HepG2 (cell line): ENCODE results near the gene SLBP. TPM values are rescaled to one million over a fixed set of nuclear protein-coding genes. Genes with fewer than 3 reads are reported as not detected.

Experiments
- ATAD3A ChIP-seq: sonication (generic); formaldehyde crosslinking; IDR thresholded peaks from 2 replicates; pipeline ENCODE4 v1.4.0; 2020; ENCODE audit warnings: missing genetic modification reagents
- ELF3 ChIP-seq: IDR thresholded peaks from 2 replicates; pipeline ENCODE4 v1.6.1; 2016; ENCODE audit warnings: missing genetic modification reagents, missing compliant biosample characterization
- FOXA1 ChIP-seq, 2 experiments: fragments of 450-650 bp in 1 of 2; sonication (generic) in 1 of 2; formaldehyde crosslinking in 1 of 2; IDR thresholded peaks; 2 replicates each; pipeline versions ENCODE4 v1.4.0 to v1.6.1; 2016 to 2020; ENCODE audit warnings: missing genetic modification reagents in 1 of 2
- HMG20A ChIP-seq: IDR thresholded peaks from 2 replicates; pipeline ENCODE4 v1.6.1; 2016; ENCODE audit warnings: borderline replicate concordance
- HNRNPL ChIP-seq: fragments of 200-400 bp; formaldehyde crosslinking; IDR thresholded peaks from 2 replicates; pipeline ENCODE4 v1.6.1; 2017; ENCODE audit warnings: mild to moderate bottlenecking, low read depth, low read length
- KMT2A ChIP-seq: sonication (generic); formaldehyde crosslinking; IDR thresholded peaks from 2 replicates; pipeline ENCODE4 v1.4.0; 2020; ENCODE audit warnings: missing genetic modification reagents
- RFXAP ChIP-seq: sonication (generic); formaldehyde crosslinking; IDR thresholded peaks from 2 replicates; pipeline ENCODE4 v1.4.0; 2020; ENCODE audit warnings: missing genetic modification reagents, borderline replicate concordance
- SMC3 ChIP-seq: IDR thresholded peaks from 2 replicates; pipeline ENCODE4 v1.6.1; 2011; ENCODE audit warnings: low read length, improper control_type of control experiment
- TAF15 ChIP-seq: fragments of 200-400 bp; formaldehyde crosslinking; IDR thresholded peaks from one replicate; pipeline ENCODE4 v1.6.1; 2018; ENCODE audit warnings: mild to moderate bottlenecking, low read depth, low read length; ENCODE audit not compliant: poor library complexity, severe bottlenecking
- TBP ChIP-seq: sonication (generic); formaldehyde crosslinking; IDR thresholded peaks from 2 replicates; pipeline ENCODE4 v1.5.0; 2020; ENCODE audit warnings: missing genetic modification reagents
- THAP11 ChIP-seq: IDR thresholded peaks from 2 replicates; pipeline ENCODE4 v1.6.1; 2016; ENCODE audit warnings: missing biosample characterization, missing genetic modification reagents
- ZNF317 ChIP-seq: sonication (generic); formaldehyde crosslinking; IDR thresholded peaks from 2 replicates; pipeline ENCODE4 v1.5.0; 2020; ENCODE audit warnings: mild to moderate bottlenecking, missing genetic modification reagents
- ZNF362 ChIP-seq: sonication (generic); formaldehyde crosslinking; IDR thresholded peaks from 2 replicates; pipeline ENCODE4 v1.4.0; 2020; ENCODE audit warnings: missing genetic modification reagents, mild to moderate bottlenecking, borderline replicate concordance
- polyA plus RNA-seq, 8 experiments: library from polyadenylated mRNA; depleted of rRNA in 3 of 8; stranded (reverse) in 7 of 8; unstranded in 1 of 8; fragments of >200 nt; fragmentation: Illumina TruSeq in 4 of 8; extraction: Trizol in 4 of 8; gene quantifications; 2 replicates each; pipeline versions ENCODE4 v1.2.1 to v1.2.3, GENCODE V29; 2011 to 2016; ENCODE audit warnings: low read depth in 4 of 8, missing spikeins in 1 of 8, mixed read lengths in 1 of 8; ENCODE audit not compliant: insufficient read depth in 1 of 8
- total RNA-seq, 5 experiments: library from RNA; depleted of rRNA; stranded (reverse); fragments of >200 nt; fragmentation: Illumina TruSeq; extraction: Trizol; gene quantifications; 2 replicates each; pipeline ENCODE4 v1.2.3, GENCODE V29; 2016; ENCODE audit warnings: low read depth in 1 of 5
- TF ChIP-seq, protein P1 (sequence below): sonication (generic); formaldehyde crosslinking; IDR thresholded peaks from one replicate; pipeline ENCODE4 v1.5.1; 2020; ENCODE audit warnings: mild to moderate bottlenecking, missing genetic modification reagents; ENCODE audit errors: not compliant biosample characterization
- TF ChIP-seq, protein P2 (sequence below): sonication (generic); formaldehyde crosslinking; conservative IDR thresholded peaks from 2 replicates; pipeline ENCODE4 v1.4.0; 2020; ENCODE audit warnings: missing genetic modification reagents
- TF ChIP-seq, protein P3 (sequence below): sonication (generic); formaldehyde crosslinking; IDR thresholded peaks from 2 replicates; pipeline ENCODE4 v1.5.1; 2020; ENCODE audit warnings: mild to moderate bottlenecking, moderate library complexity, missing genetic modification reagents

SLBP gene
- total and polyA plus RNA-seq, 2 of the 13 experiments (the other 11 are each of a cell fraction or from before 2014, with no cell fraction given), result 43.9 to 104 TPM

GRCh38 chr4:1726146-1726934 lies 14.2 kb upstream of the SLBP start (continued):
- TF ChIP-seq ATAD3A (CRISPR knock-in tag) (no peak), FOXA1 (IDR thresholded peaks at IDR 0.05) (no peak), FOXA1 (CRISPR knock-in tag; IDR thresholded peaks at IDR 0.05) (peak; percentile 45), ZNF317 (CRISPR knock-in tag) (no peak), ZNF362 (no peak), THAP11 (0 out of 2 replicates have a peak, but pooled peaks have one; percentile 18), HMG20A (no peak), SMC3 (peak; percentile 74), RFXAP (CRISPR knock-in tag) (no peak; the same call in 1 of the 2 replicates), KMT2A (no peak), TBP (no peak), TAF15 (no peak), ELF3 (CRISPR knock-in tag) (0 out of 2 replicates have a peak, but pooled peaks have one; percentile 19), HNRNPL (peak; percentile 91)
- TF ChIP-seq, protein P1, sequence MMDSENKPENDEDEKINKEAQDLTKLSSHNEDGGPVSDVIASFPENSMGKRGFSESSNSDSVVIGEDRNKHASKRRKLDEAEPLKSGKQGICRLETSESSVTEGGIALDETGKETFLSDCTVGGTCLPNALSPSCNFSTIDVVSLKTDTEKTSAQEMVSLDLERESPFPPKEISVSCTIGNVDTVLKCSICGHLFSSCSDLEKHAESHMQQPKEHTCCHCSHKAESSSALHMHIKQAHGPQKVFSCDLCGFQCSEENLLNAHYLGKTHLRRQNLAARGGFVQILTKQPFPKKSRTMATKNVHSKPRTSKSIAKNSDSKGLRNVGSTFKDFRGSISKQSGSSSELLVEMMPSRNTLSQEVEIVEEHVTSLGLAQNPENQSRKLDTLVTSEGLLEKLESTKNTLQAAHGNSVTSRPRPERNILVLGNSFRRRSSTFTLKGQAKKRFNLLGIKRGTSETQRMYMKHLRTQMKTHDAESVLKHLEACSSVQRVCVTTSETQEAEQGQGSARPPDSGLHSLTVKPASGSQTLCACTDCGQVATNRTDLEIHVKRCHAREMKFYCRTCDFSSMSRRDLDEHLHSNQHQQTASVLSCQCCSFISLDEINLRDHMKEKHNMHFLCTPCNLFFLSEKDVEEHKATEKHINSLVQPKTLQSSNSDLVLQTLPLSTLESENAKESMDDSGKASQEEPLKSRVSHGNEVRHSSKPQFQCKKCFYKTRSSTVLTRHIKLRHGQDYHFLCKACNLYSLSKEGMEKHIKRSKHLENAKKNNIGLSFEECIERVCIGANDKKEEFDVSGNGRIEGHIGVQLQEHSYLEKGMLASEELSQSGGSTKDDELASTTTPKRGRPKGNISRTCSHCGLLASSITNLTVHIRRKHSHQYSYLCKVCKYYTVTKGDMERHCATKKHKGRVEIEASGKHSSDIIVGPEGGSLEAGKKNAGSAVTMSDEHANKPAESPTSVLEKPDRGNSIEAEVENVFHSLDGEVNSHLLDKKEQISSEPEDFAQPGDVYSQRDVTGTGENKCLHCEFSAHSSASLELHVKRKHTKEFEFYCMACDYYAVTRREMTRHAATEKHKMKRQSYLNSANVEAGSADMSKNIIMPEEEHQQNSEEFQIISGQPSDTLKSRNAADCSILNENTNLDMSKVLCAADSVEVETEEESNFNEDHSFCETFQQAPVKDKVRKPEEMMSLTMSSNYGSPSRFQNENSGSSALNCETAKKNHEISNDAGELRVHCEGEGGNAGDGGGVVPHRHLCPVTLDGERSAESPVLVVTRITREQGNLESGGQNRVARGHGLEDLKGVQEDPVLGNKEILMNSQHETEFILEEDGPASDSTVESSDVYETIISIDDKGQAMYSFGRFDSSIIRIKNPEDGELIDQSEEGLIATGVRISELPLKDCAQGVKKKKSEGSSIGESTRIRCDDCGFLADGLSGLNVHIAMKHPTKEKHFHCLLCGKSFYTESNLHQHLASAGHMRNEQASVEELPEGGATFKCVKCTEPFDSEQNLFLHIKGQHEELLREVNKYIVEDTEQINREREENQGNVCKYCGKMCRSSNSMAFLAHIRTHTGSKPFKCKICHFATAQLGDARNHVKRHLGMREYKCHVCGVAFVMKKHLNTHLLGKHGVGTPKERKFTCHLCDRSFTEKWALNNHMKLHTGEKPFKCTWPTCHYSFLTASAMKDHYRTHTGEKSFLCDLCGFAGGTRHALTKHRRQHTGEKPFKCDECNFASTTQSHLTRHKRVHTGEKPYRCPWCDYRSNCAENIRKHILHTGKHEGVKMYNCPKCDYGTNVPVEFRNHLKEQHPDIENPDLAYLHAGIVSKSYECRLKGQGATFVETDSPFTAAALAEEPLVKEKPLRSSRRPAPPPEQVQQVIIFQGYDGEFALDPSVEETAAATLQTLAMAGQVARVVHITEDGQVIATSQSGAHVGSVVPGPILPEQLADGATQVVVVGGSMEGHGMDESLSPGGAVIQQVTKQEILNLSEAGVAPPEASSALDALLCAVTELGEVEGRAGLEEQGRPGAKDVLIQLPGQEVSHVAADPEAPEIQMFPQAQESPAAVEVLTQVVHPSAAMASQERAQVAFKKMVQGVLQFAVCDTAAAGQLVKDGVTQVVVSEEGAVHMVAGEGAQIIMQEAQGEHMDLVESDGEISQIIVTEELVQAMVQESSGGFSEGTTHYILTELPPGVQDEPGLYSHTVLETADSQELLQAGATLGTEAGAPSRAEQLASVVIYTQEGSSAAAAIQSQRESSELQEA (CRISPR knock-in tag), result peak; percentile 47
- TF ChIP-seq, protein P2, sequence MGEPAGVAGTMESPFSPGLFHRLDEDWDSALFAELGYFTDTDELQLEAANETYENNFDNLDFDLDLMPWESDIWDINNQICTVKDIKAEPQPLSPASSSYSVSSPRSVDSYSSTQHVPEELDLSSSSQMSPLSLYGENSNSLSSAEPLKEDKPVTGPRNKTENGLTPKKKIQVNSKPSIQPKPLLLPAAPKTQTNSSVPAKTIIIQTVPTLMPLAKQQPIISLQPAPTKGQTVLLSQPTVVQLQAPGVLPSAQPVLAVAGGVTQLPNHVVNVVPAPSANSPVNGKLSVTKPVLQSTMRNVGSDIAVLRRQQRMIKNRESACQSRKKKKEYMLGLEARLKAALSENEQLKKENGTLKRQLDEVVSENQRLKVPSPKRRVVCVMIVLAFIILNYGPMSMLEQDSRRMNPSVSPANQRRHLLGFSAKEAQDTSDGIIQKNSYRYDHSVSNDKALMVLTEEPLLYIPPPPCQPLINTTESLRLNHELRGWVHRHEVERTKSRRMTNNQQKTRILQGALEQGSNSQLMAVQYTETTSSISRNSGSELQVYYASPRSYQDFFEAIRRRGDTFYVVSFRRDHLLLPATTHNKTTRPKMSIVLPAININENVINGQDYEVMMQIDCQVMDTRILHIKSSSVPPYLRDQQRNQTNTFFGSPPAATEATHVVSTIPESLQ (CRISPR knock-in tag), result no peak
- TF ChIP-seq, protein P3, sequence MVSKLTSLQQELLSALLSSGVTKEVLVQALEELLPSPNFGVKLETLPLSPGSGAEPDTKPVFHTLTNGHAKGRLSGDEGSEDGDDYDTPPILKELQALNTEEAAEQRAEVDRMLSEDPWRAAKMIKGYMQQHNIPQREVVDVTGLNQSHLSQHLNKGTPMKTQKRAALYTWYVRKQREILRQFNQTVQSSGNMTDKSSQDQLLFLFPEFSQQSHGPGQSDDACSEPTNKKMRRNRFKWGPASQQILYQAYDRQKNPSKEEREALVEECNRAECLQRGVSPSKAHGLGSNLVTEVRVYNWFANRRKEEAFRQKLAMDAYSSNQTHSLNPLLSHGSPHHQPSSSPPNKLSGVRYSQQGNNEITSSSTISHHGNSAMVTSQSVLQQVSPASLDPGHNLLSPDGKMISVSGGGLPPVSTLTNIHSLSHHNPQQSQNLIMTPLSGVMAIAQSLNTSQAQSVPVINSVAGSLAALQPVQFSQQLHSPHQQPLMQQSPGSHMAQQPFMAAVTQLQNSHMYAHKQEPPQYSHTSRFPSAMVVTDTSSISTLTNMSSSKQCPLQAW, result peak; percentile 24; the same call in 1 of the 2 replicates
